Esophagus (tissue), 2 donors: ENCODE results near the gene RDH8. TPM values are rescaled to one million over a fixed set of nuclear protein-coding genes. Genes with fewer than 3 reads are reported as not detected.

Experiments
- H3K27ac ChIP-seq, 2 donors: one replicate each; pipeline ENCODE4 v1.5.1; 2013; ENCODE audit warnings: low read depth in 2 of 2, mild to moderate bottlenecking in 2 of 2, inconsistent platforms in 1 of 2, low read length in 1 of 2, moderate library complexity in 1 of 2
- H3K27me3 ChIP-seq, 2 donors: one replicate each; pipeline ENCODE4 v1.6.1; 2013; ENCODE audit warnings: low read length in 2 of 2, control low read depth in 1 of 2, mild to moderate bottlenecking in 1 of 2; ENCODE audit not compliant: insufficient read depth in 2 of 2, control insufficient read depth in 1 of 2
- H3K36me3 ChIP-seq, 2 donors: one replicate each; pipeline ENCODE4 v1.6.1; 2013; ENCODE audit warnings: low read length in 1 of 2; ENCODE audit not compliant: control insufficient read depth in 2 of 2, insufficient read depth in 2 of 2
- H3K4me1 ChIP-seq, 2 donors: one replicate each; pipeline ENCODE4 v1.6.1; 2013; ENCODE audit warnings: low read length in 1 of 2; ENCODE audit not compliant: control insufficient read depth in 2 of 2, insufficient read depth in 2 of 2
- H3K4me3 ChIP-seq, 2 donors: one replicate each; pipeline ENCODE4 v1.5.1; 2013; ENCODE audit warnings: low read length in 2 of 2, mild to moderate bottlenecking in 2 of 2, low read depth in 1 of 2, moderate library complexity in 1 of 2
- H3K9me3 ChIP-seq, 2 donors: one replicate each; pipeline ENCODE4 v1.6.1; 2013; ENCODE audit warnings: mild to moderate bottlenecking in 2 of 2, low read depth in 1 of 2, low read length in 1 of 2, moderate library complexity in 1 of 2; ENCODE audit not compliant: control insufficient read depth in 2 of 2, insufficient read depth in 1 of 2
- WGBS, 2 donors: extraction: QIAGEN DNeasy Blood & Tissue Kit; methylation state at CpG; one replicate each; pipeline ENCODE4 v1.1.7; 2013; 5-methylcytosine and 5-hydroxymethylcytosine counted together
- polyA plus RNA-seq, 2 donors: library from polyadenylated mRNA; stranded (reverse); fragments of 200-250 nt; gene quantifications; one replicate each; pipeline ENCODE4 v1.2.3, GENCODE V29; 2013
- donor health status: healthy with polysubstance abuse.
- donor health status: Bipolar disorder and iron deficiency.

Gene RDH8
- polyA plus RNA-seq, 2 donors, result not detected

GRCh38 chr19:10026744-10027143, 13.5 kb downstream of the RDH8 start:
- no peaks in the 10 kb centered on the region for H3K36me3 ChIP-seq
- WGBS, 2 donors, result 87 to 90% methylated on average over 3 of the region's 3 CpGs
- peaks cover 0 to 3% of the 10 kb centered on the region in 2 donors for H3K4me1 ChIP-seq
- H3K27ac ChIP-seq, result no peak overlapping the region
- H3K9me3 ChIP-seq, result no peaks in the 10 kb centered on the region
- H3K27me3 ChIP-seq, result no peaks in the 10 kb centered on the region
- H3K4me3 ChIP-seq, result no peak overlapping the region

- Histone ChIP-seq H3K27me3 (no peaks in the 10 kb centered on the region), H3K27ac (peak overlapping the region in 1 of 2 donors; percentile 23), H3K36me3 (no peaks in the 10 kb centered on the region), H3K4me1 (peaks cover 0 to 3% of the 10 kb centered on the region in 2 donors), H3K4me3 (no peak overlapping the region), H3K9me3 (no peaks in the 10 kb centered on the region)
- 5% methylated on average over 29 of the region's 29 CpGs for WGBS, 2 donors
These were observed 14.1 kb downstream of the RDH8 start for GRCh38 chr19:10027158-10027997.

GRCh38 chr19:10033614-10034013, 20.3 kb downstream of the RDH8 start:
- Histone ChIP-seq H3K4me3 (no peak overlapping the region), H3K27me3 (no peaks in the 10 kb centered on the region), H3K27ac (no peak overlapping the region), H3K36me3 (no peaks in the 10 kb centered on the region), H3K4me1 (no peaks in the 10 kb centered on the region), H3K9me3 (no peaks in the 10 kb centered on the region)
- WGBS, 2 donors, result 72 to 73% methylated on average over 8 of the region's 8 CpGs

DNA sequence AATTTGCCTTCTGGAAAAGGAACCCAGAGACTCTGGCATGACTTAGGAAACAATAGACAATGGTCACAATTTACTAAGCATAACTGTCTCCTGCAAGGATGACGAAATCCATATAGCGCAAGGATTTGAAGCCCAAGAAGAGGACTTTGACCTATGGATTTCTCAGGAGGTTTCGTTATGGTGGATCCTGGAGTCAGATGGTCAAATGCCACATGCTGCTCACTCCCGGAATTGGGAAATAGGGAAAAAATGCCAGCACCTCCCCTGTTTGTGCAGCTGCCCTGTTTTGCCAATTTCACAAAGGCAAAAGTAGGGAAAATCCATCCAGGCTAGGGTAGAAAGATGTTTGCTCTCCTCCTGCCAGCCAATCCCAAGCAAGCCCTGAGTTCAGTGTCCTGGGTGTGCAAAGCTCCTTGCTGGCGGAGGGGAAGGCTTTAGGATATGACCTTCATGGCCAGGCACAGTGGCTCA, 23.4 kb downstream of the RDH8 start:
- Histone ChIP-seq H3K27ac (no peak overlapping the region), H3K36me3 (no peaks in the 10 kb centered on the region), H3K4me3 (no peak overlapping the region), H3K27me3 (no peaks in the 10 kb centered on the region), H3K9me3 (peaks cover 2 to 11% of the 10 kb centered on the region in 2 donors), H3K4me1 (no peaks in the 10 kb centered on the region)
- 47 to 58% methylated on average over 5 of the region's 5 CpGs for WGBS, 2 donors

- no peak overlapping the region for H3K27ac ChIP-seq
These were observed 24.1 kb downstream of the RDH8 start for GRCh38 chr19:10037367-10037766.

DNA sequence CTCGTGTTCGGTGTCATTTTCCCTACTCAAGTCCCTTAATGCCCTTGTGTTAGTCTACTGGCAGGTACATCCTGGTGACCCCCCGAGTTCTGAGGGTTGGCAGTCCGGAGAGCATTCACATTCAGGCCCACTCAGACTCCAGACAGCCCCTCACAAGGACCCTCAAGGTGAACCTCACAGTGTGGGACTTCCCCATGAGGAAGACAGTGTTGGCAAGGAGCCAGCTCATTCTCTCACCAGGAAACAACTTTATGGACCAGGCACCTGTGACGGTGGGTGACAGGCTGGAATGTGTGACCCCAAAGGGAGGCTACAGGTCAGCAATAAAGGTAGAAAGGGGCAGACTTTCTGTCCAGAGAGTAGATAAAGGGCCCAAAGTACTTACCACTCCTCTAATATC, 24.5 kb downstream of the RDH8 start:
- Histone ChIP-seq H3K4me3 (no peak overlapping the region), H3K27me3 (no peaks in the 10 kb centered on the region), H3K27ac (no peak overlapping the region), H3K4me1 (no peaks in the 10 kb centered on the region), H3K9me3 (peaks cover 8 to 16% of the 10 kb centered on the region in 2 donors), H3K36me3 (no peaks in the 10 kb centered on the region)
- 63 to 68% methylated on average over 5 of the region's 5 CpGs for WGBS, 2 donors

More at GRCh38 chr19:10037367-10037766, 24.1 kb downstream of the RDH8 start:
- H3K36me3 ChIP-seq, result no peaks in the 10 kb centered on the region
- no peak overlapping the region for H3K4me3 ChIP-seq
- H3K9me3 ChIP-seq, result peaks cover 3 to 13% of the 10 kb centered on the region in 2 donors
- H3K4me1 ChIP-seq, result no peaks in the 10 kb centered on the region
- H3K27me3 ChIP-seq, result no peaks in the 10 kb centered on the region
- 59 to 61% methylated on average over 4 of the region's 4 CpGs for WGBS, 2 donors

DNA sequence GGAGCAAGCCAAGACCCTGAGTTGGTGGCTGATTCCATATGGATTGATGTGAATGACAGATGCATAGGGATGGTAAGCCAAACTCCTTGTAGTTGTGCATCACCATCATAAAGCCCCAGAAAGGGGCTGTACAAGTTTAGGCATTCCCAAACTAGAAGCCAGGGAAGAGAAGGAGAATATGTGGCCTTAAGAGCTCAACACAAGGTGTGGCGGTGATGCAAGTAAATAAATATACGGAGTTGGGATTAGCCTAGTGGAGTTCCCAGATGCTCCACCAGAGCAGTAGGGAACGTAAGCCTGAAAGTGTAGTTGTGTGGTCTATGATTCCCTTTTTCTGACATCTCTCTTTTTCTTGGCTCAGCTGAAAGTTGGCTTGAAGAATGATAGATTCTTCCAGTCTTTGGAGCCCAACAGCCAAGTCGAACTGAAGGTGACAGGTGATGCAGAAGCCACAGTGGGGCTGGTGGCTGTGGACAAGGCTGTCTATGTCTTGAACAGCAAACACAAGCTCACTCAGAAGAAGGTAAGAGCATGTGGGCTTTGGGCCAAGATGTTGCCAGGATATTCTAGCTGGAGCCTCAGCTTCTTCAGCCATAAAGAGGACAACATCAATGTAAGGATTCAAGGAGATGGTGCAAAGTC, 30.1 kb downstream of the RDH8 start:
- H3K4me3 ChIP-seq, result no peak overlapping the region
- H3K9me3 ChIP-seq, result peaks cover 22 to 35% of the 10 kb centered on the region in 2 donors
- no peaks in the 10 kb centered on the region for H3K4me1 ChIP-seq
- no peaks in the 10 kb centered on the region for H3K36me3 ChIP-seq
- WGBS, 2 donors, result 69 to 81% methylated on average over 4 of the region's 4 CpGs
- no peak overlapping the region for H3K27ac ChIP-seq
- no peaks in the 10 kb centered on the region for H3K27me3 ChIP-seq

DNA sequence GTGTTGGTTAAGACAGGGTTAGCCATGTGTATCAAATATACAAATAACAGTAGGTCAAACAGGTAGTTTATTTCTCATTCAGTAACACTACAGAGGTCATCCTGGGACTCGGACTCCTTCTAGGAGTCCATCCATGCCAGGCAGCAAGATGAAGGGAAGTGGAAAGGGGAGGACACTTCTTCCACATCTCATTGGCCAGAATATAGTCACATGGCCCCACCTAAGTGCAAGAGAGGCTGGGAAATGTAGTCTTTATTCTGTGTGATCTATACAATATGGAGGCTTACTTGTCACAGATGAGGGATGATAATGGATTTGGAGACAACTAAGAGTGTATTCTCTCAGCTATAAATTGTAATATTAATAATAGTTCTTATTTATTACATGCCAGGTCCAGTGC, 31.1 kb downstream of the RDH8 start:
- Histone ChIP-seq H3K27ac (no peak overlapping the region), H3K4me1 (no peaks in the 10 kb centered on the region), H3K4me3 (no peak overlapping the region), H3K27me3 (no peaks in the 10 kb centered on the region), H3K9me3 (peaks cover 22 to 35% of the 10 kb centered on the region in 2 donors), H3K36me3 (no peaks in the 10 kb centered on the region)
- 86 to 90% methylated on average over 1 of the region's 1 CpG for WGBS, 2 donors

GRCh38 chr19:10045371-10045770, 32.1 kb downstream of the RDH8 start:
- 43 to 52% methylated on average over 1 of the region's 1 CpG for WGBS, 2 donors
- Histone ChIP-seq H3K36me3 (no peaks in the 10 kb centered on the region), H3K27ac (no peak overlapping the region), H3K4me3 (no peak overlapping the region), H3K27me3 (no peaks in the 10 kb centered on the region), H3K9me3 (peaks cover 22 to 35% of the 10 kb centered on the region in 2 donors), H3K4me1 (no peaks in the 10 kb centered on the region)
